HFF-Myc (cell line): ENCODE results near the gene SULT1C3.

Source experiments
- DNase-seq: peaks from one replicate; pipeline ENCODE4 v3.0.0-alpha.2; 2011; ENCODE audit warnings: low read depth; ENCODE audit errors: extremely low read depth
- H3K4me3 ChIP-seq: replicated peaks from 2 replicates; pipeline ENCODE4 v1.5.1; 2011; ENCODE audit warnings: low read depth, mild to moderate bottlenecking, control low read depth, low read length
- CTCF ChIP-seq: IDR thresholded peaks from 2 replicates; pipeline ENCODE4 v1.5.1; 2012; ENCODE audit warnings: mild to moderate bottlenecking, low read depth, low read length, control low read depth; ENCODE audit errors: missing control alignments

SULT1C3 gene

GRCh38 chr2:108215794-108216211 lies 24.0 kb upstream of the SULT1C3 start:
- no peak for TF ChIP-seq CTCF
- no peak overlapping the region for H3K4me3 ChIP-seq
- DNase-seq, result no peak

GRCh38 chr2:108217211-108217610 lies 22.6 kb upstream of the SULT1C3 start:
- DNase-seq, result no peak
- no peak for TF ChIP-seq CTCF
- H3K4me3 ChIP-seq, result no peak overlapping the region

- no peak for TF ChIP-seq CTCF
- no peak overlapping the region for H3K4me3 ChIP-seq
- DNase-seq, result no peak
Observed at GRCh38 chr2:108219688-108220087, 20.1 kb upstream of the SULT1C3 start.

GRCh38 chr2:108220191-108220590 lies 19.6 kb upstream of the SULT1C3 start:
- no peak overlapping the region for H3K4me3 ChIP-seq
- no peak for DNase-seq
- no peak for TF ChIP-seq CTCF

- no peak for TF ChIP-seq CTCF
- H3K4me3 ChIP-seq, result no peak overlapping the region
- DNase-seq, result no peak
Observed at GRCh38 chr2:108220942-108221541, 18.7 kb upstream of the SULT1C3 start.

GRCh38 chr2:108222261-108222660 lies 17.5 kb upstream of the SULT1C3 start:
- no peak for TF ChIP-seq CTCF
- no peak overlapping the region for H3K4me3 ChIP-seq
- DNase-seq, result no peak

GRCh38 chr2:108223573-108223972 lies 16.2 kb upstream of the SULT1C3 start:
- no peak overlapping the region for H3K4me3 ChIP-seq
- no peak for TF ChIP-seq CTCF
- no peak for DNase-seq
